GM04503 (cell line): ENCODE measurements around the gene TEPSIN.

ENCODE experiments used
- DNase-seq: peaks from one replicate; pipeline ENCODE4 v3.0.0-alpha.2; 2012; ENCODE audit warnings: low read depth

Gene TEPSIN, protein sequence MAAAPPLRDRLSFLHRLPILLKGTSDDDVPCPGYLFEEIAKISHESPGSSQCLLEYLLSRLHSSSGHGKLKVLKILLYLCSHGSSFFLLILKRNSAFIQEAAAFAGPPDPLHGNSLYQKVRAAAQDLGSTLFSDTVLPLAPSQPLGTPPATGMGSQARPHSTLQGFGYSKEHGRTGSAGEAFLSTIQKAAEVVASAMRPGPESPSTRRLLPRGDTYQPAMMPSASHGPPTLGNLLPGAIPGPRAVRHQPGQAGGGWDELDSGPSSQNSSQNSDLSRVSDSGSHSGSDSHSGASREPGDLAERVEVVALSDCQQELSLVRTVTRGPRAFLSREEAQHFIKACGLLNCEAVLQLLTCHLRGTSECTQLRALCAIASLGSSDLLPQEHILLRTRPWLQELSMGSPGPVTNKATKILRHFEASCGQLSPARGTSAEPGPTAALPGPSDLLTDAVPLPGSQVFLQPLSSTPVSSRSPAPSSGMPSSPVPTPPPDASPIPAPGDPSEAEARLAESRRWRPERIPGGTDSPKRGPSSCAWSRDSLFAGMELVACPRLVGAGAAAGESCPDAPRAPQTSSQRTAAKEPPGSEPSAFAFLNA

DNA sequence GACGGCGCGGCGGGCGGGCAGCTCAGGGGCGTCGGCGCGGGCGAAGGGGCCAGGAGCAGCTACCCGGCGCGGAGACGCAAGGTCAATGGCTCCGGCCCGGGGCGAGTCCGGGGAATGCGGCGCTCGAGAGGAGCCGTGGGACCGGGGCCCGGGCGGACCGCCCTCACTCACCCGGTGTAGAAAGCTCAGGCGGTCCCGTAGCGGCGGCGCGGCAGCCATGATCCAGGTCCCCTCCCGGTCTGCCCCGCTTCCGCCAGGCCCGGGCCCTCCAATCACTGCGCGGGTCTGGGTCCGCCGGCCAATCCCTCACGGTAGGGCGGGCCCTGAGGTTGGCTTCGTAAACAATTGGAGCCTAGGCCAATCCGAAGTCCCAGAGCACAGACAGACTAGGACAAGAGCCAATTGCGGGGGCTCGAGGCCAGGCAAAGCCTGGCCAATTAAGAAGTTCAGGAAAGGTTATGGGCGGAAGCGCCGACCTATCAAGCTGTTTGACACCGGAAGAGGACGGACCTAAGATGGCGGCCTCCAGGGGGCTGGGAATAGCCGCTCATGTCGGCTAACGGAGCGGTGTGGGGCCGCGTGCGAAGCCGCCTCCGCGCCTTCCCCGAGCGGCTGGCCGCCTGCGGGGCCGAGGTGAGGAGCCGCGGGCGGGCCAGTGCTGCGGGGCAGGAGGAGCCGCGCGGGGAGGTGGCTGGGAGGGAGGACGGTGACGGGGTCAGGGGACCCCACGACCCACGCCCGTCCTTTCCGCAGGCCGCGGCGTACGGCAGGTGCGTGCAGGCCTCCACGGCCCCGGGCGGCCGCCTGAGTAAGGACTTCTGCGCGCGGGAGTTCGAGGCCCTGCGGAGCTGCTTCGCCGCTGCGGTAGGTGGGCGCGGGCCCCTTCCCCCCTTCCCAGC is at the start of gene TEPSIN, which contains the start of gene NDUFAF8:
Gene TEPSIN (minus strand): TSS at position 241 of the 899 bp plus-strand sequence. CDS start 22 bp downstream, at position 219.
Gene NDUFAF8 (plus strand): TSS at position 504 of the 899 bp plus-strand sequence. CDS start 46 bp downstream, at position 550.
- peak; percentile 99 for DNase-seq

DNA sequence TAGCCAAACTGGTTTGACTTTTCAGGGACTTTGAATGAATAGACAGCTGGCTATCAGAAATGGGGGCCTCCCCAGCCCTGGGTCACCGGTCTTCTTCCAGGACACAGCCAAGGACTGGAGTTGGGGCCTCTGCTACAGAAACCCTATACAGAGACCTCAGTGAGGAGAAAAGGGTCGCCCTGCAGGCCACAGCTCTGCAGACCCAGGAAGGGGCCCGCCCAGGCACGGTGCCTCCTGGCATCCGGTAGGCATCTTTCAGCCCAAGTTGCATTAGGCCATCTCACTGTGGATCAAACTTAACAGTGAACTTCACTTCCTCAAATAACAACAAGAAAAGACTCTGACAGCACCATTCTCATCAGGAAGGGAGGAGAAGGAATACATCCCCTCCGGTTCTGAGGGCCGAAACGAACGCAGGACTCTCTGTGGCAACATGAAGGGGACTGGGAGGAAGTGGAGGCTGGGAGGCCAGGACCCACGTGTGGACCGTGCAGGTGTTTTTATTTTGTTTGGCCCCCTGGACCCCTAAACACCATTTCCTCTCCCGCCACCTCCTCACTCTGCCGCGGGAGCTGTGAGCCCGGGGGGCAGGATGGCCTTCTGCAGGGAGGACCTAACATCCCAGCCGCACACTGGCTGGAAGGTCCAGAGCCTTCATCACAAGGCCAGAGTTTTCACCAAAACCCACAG is 49.0 kb upstream of the TEPSIN start:
- no peak for DNase-seq

DNA sequence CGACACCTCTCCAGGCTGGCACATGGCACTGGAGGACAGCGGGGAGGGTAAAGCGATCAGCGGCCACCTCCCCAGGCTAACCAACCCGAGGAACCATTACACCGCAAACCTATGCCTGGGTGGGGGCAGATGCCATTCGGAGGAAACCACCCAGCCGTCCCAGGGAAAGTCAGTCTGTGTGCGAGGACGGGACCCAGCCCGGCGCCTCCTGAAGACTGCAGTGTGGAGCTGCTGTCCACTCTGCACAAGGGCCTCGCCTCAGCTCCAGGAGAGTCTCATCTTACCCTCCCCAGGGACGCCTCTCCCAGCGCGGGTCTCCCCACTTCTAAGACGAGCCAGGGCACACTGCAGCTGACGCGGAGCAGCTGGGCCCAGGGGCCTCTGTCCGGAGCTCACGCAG is 48.3 kb upstream of the TEPSIN start:
- no peak for DNase-seq

DNA sequence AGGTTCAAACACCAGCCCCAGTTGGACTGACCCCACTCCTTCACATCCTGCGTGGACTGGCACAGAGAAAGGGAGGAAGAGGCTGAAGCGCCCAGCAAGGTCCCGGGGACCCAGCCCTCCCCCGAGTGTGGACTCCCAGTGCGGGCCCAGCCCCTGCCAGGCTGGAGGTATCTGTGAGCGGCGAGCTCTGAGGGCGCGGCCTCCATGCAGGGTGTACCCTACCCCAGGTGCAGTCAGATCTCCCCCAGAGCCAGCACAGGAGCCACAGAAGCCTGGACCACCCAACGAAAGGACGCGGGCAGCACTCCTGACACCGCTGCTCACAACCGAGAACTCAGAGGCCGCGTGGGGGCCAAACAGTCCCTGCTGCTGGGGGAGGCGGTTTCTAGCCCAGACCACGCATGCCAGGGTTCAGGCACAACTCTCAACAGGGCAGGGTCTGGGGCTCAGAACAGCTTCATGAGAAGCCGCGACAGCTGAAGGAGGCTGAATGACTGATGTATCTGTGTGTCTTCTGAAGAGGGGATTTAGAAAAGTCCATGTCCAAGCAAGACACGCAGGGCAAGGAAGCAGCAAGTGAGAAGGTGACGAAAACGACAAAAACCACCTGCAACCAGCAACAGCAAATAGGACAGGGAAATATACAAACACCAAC is 47.8 kb upstream of the TEPSIN start:
- DNase-seq, result no peak

DNA sequence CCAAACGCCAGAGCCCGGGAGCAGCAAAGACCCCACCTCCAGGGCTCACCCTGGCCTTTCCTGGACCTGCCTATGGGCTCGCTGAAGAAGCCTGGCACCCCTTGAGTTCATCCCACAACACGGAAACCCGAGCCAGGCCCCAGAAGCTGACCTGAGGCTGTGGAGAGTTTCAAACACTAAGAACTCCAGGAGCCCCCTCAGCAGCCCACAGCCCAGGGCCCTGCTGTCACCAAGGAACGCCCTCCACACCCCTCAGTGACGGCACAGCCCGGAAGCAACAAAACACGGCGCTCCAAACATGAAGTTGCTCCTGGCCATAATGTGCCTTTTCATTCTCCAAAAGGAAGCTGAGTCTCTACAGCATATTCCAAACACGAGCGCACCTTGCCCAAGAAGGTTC is 47.0 kb upstream of the TEPSIN start:
- DNase-seq, result no peak

DNA sequence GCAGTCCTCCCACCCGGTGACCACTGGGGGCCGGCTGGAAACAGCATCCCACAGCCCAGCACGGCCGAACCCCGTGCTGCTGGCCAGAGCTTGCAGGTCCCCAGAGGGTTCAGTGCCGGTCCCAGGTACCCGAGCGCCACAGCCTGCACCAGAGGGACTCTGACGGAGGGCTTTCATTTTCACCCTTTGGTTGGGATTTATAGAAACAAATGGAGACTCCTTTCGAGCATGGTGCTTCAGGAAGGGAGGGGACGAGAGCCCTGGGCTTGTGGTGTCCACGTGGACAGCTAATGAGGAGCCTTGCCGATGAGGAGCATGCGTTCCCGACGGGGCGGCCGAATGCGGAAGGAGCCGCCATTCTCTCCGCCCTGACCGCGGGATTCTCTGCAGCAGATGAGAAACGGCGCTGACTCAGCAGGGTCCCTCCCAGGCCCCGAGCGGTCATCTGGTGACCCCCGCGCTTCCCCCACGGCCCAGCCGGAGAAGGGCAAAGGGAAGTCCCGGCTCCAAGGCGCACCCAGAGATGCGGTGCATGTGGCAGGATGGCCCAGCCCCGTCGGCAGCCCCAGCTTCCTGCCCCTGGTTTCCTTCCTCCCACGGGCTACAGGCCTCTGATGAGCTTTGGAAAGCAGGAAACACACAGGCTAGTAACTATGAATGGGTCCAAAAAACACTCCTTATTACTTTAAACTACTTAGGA is 46.5 kb upstream of the TEPSIN start:
- DNase-seq, result no peak

DNA sequence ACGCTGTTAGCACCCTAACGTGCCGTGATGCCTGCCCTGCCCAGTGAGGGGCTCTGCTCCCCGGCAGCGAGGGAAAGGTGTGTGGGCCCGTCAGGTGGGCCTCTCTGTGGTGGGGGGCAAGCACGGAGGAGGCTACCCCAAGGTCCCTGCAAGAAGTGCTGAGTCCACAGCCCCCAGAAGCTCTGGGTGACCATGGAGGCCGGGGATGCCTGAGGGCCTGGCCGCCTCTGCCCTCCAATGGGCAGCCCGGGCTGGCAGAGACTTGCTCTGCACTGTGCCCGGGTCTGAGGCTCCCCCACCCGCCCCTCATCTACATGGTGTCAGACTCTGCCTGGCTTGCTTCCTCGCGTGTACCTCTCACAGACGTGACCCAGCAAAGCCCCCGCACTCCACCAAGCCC is 44.0 kb upstream of the TEPSIN start:
- no peak for DNase-seq

DNA sequence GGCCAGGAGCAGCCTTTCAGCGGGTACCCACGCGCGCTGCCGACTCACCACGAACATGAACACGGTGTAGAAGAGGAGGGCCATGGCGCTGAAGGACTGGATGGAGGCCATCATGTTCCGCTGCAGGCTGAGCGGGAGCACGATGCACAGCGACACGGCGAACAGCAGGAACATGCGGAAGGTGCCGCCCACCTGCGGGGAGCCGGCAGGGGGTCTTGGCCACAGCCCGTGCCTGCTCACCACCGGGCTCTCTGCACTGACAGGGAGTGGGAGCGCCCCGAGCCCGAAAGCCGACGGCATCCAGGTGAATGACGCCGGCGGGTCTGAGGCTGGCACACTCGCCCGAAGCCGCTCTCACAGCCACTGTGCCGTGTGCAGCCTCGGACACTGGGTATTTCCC is 43.3 kb upstream of the TEPSIN start:
- no peak for DNase-seq

DNA sequence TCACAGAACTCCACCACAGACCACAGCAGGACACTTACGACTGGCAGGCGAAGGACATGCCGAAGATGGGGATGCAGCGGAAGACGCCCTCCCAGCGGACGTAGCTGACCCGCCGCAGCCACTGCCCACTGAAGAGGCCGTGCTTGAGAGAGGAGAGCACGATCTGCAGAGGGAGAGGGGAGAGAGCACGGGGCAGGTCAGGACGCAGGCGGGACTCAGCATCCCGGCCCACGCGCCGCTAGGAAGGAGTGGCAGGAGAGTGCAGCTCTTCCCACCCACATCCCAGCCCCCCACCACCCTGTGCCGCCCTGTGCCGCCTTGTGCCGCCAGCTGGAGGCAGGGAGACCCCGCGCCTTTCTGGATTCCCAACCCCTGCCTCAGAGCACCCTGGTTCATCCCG is 41.7 kb upstream of the TEPSIN start:
- DNase-seq, result no peak

DNA sequence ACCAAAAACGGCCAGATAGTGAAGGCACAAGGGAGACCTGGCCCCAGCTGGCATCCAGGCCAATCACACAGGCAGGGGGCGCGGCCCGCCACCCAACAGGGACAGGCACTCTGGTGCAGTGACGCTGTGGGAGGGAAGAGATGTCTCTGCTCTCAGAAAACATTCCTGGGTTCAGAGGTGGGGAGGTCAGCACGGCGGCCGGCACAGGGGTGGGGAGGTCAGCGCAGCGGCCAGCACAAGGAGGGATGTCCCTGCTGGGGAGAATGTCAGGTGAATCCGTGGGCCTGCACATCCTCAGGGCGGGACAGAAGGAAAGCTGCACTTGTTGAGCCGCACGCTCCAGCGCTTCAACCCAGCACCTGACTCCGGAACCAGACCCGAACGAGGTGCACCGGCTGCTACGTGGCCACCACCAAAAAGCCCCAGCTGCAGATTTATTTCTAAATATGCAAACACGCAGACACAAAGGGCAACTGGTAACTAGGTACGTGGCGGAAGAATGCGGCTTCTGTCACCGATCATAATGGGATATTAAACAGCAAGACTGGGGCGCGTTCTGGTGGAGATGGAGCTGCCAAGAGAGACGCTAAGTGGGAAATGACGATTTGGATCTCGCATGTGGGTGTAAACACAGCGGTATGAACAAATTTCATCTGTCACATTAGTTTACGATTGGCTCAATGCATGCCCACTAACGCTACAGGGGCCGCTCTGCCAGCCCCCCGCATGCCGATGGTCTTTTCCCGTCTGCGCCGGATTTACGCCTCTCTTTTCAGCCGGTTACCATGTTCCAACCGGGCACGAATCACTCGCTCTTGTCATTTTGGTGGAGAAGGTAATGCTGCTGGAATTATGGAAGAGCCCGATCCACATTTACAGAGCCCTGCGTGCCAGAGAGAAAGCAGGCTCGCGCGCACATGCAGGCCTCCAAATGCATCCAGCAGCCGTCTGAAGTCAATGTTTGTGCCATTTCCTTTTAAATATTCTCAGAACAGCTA is 40.7 kb upstream of the TEPSIN start:
- DNase-seq, result no peak

DNA sequence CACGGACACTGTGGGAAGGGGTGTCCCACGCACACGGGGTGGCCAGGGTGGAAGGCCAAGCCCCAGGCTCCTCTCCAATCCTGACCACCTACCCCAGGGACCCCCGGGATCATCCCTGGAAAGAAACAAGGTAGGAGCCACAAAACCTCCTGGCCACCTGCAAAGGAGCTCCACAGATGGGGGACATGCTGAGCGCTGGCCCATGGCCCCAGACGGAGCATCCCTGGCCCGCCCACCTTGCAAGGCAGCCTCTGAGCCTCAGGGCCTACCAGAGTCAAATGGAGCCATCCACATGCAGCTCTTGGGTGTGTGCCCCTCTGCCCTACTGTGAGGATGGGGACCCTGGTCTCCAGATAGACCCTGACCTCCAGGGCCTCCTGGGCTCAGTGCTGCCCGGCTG is 40.0 kb upstream of the TEPSIN start:
- no peak for DNase-seq

DNA sequence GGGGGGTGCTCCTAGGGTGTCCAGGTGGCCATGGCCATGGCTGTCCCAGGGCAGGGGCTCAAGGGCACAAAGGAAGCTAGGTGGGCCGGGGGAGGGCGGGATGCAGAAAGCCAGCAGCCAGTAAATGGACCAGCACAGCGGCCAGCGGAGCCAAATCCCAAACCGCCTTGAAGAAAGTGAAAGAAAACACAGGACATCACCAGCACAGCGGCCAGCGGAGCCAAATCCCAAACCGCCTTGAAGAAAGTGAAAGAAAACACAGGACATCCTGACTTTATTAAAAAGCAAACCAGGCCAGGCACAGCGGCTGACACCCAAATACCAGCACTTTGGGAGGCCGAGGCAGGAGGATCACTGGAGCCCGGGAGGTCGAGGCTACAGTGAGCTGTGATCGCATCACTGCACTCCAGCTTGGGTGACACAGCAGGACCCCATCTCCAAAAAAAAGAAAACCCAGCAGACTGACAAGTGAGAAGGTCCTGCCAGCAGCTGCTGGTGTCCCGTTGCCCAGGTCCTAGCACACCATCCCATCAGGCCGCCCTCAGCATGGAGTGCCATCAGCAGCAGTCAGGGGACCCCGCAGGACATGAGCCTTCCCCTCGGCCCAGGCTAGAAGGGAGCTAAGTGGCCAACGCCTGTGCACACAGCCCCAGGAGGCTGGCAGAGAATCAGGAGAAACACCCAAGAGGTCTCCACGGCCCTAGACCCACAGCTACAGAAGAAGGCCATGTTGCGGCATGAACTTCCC is 39.3 kb upstream of the TEPSIN start:
- DNase-seq, result no peak

DNA sequence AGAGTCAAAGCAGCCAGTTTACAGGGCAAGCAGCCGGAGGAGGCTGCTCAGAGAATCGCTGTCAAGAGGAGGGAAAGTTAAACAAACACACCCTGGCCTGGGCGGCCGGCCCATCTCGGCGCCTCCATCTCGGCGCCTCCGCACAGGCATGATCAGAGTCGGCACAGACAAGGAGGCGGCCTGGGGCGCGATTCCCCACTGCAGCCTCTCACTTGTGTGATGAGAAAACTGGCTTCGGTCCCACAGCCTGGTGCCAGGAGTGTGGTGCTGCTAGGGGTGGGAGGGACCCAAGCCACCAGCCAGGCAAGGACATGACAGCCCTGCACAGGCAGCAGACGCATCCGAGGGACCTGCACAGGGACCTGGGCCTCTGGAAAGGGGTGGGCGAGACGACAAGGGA is 38.6 kb upstream of the TEPSIN start:
- no peak for DNase-seq

DNA sequence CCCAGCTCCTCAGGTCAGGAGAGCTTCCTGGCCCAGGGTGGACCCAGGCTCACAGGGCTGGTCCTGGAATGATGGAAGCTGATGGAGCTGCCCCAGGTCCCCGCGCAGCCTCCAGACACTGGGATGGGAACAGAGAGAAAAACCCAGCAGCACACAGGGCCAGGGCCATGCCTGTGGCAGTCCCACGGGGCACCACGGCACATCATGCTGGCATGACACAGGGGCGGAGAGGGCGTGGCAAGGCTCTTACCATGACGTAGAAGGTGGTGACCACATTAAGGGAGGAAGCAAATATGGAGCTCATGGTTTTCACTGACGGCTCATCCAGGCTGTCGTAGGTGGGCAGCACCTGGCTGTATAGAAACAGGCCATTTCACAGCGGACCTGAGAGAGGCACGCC is 37.9 kb upstream of the TEPSIN start:
- no peak for DNase-seq

DNA sequence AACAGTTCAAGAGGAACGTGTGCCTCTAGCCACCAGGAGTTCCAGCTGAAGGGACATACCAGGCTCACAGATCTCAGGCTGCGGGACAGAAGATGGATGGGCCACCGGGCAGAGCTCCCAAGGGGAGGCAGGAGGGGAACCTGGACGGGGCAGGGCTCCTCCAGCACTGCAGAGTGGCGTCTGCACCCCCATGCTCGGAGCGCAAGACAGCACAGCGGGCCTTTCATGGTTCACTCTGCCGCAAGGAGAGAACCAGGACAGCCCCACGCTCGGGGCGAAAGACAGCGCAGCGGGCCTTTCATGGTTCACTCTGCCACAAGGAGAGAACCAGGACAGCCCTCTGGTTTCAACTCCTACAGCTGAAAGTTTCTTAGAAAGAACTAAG is 35.6 kb upstream of the TEPSIN start:
- DNase-seq, result no peak

DNA sequence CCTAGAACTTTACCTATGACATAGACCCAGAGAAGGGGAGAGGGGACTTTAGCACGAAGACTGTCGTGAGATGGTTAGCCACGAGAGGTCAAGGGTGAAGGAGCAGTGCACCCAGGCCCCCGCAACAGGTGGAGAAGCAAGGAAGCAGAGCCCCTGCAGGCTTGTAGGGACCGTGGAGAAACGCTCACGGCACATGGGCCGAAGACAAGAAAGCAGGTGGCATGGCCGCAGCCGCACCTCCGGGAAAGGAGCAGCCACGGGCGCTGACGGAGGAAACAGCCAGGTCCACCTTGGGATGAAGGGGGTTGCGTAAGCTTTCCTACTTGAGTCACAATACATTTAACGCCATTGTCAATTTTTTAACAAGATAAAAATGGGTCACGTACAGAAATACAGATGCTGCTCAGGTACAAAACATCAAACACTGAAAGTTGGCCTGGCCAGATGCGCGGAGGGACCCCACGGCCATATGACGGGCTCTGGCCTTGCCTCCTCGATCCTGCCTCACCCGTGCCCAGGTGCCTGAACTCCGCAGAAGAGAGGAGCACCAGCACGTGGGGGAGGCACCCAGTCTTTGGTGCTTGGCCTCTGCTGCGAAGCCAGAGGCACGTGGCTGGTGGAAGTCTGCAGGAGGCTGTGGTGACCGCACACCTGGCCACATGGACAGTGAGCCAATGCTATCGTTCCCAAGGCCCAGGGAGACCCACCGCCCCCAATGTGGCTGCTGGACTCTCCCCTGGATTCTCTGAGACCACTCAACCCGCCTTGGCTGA is 35.0 kb upstream of the TEPSIN start:
- DNase-seq, result no peak

DNA sequence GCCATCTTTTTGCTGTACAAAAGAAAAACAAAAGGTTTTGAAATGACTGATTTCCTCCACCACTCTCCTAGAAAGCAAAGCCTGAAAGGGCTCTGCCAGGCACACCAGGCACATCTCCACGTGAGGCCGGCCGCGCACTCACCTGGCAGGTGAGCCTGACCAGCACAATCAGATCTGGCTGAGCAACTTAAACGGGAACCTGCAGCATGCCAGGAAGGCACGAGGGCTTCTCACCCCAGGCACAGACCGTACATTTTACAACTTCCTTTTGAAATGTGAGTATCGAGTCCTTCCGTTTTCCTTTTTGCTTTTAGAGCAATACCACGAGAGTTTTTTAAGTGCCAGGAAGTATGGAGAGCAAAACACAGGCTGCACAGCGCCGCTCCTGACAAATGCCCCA is 33.8 kb upstream of the TEPSIN start:
- DNase-seq, result no peak

DNA sequence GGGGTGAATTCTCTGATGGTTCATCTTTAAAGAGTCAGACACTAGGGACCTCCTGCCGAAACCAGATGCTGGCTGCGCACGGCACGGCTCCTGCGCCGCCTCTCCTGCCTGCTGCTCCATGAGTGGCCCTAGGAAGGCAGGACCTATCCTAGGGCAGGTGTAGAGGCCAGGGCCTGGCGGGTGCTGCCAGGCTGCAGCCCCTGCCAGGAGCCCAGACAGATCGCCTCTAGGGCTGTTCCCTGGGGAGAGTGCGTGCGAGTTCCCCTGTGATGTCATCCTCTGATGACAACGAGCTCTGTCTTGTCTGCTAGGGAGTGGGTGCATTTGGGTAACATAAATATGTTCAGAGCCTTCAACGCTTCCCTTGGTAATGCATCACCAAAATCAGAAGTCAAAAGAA is 32.4 kb upstream of the TEPSIN start:
- DNase-seq, result no peak
